KOPT-K1 (cell line): ENCODE results near the gene ACP2.

Experiments
- H3K27ac ChIP-seq: fragments of 200-600 bp; sonication (generic); 2 replicates; pipeline ENCODE4 v1.5.1; 2016; ENCODE audit warnings: antibody characterized with exemption, mild to moderate bottlenecking, low read depth, low read length; ENCODE audit not compliant: poor library complexity, severe bottlenecking
- H3K36me3 ChIP-seq: fragments of 200-600 bp; sonication (generic); 2 replicates; pipeline ENCODE4 v1.5.1; 2017; ENCODE audit warnings: antibody characterized with exemption, mild to moderate bottlenecking, low read length, moderate library complexity; ENCODE audit not compliant: insufficient read depth
- H3K9me3 ChIP-seq: fragments of 200-600 bp; sonication (generic); 2 replicates; pipeline ENCODE4 v1.5.1; 2017; ENCODE audit warnings: antibody characterized with exemption, low read length, mild to moderate bottlenecking; ENCODE audit not compliant: insufficient read depth, poor library complexity, severe bottlenecking

Gene ACP2, protein sequence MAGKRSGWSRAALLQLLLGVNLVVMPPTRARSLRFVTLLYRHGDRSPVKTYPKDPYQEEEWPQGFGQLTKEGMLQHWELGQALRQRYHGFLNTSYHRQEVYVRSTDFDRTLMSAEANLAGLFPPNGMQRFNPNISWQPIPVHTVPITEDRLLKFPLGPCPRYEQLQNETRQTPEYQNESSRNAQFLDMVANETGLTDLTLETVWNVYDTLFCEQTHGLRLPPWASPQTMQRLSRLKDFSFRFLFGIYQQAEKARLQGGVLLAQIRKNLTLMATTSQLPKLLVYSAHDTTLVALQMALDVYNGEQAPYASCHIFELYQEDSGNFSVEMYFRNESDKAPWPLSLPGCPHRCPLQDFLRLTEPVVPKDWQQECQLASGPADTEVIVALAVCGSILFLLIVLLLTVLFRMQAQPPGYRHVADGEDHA

DNA sequence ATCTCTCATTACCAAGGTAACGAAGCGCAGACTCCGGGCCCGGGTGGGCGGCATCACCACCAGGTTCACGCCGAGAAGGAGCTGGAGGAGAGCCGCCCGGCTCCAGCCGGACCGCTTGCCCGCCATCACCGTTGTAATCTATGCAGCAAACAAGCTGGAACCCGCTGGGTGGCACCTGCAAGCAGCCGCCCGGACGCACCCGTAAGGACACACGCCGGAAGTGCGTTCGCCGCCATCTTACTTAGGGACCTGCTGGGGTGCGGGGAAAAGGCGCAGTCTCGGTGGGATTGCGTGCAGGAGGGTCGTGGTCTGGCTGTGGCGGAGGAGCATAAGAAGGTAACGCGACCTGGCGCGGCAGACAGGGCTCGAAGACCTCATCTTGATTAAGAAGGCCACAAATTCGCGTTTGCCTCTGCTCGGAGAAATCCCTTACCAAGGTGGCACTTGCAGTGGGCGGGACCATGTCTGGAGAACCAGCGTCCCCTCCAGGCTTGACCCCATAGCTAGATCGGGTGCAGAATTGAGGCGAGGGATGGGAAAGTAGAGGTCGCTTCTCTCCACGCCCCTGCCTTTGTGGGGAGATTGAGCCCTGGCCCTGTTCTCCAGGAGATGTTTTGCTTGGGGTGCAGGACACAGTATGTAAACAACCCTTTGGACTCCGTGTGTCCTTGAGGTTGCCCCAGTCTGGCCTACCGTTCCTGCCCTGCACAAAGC lies at the start of gene ACP2:
Gene ACP2 (minus strand): TSS at position 151 of the 714 bp plus-strand sequence. CDS start 25 bp downstream, at position 126.
- Histone ChIP-seq H3K27ac (peak within 1 kb of the TSS; percentile 84), H3K9me3 (no peaks in the 10 kb centered on the region), H3K36me3 (peaks cover 29% of the 10 kb centered on the region)

DNA sequence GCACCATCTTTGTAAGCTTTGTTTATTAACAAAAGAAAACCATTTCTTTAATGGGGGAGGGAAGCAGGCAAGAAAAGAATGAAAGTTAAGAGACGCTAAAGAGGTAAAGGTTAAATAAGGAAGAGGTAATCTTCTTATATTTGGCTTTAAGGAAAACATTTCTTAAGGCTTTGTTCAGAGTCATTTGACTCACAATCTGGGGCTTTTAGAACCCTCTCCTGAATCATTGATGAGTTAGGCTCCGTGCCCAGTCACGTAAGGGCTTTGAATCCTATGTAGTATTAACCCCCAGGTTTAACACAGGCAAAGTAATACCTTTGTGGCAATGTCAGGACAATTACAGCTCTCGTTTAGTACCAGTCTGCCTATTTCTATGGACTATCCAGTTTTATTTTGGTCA lies 47.4 kb upstream of the ACP2 start:
- Histone ChIP-seq H3K36me3 (peaks cover 91% of the 10 kb centered on the region), H3K9me3 (peaks cover 19% of the 10 kb centered on the region), H3K27ac (no peak overlapping the region)

DNA sequence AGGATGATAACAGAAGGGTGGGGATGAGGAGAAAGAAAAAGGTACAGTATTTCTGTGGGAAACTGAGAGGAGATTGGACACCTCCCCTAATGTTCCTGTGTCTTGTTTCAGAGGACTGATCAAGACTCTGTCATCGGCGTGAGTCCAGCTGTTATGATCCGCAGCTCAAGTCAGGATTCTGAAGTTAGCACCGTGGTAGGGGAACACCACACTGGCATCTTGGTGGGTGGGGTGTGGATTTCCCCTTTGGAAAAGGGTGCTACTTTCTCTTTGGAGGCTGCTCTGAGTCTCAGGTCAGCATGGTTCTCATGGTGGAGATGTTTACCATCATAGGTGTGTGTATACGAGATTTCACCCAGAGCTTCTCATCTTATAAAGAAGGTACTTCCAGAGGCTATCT lies 46.8 kb upstream of the ACP2 start:
- Histone ChIP-seq H3K9me3 (peaks cover 19% of the 10 kb centered on the region), H3K36me3 (peaks cover 92% of the 10 kb centered on the region), H3K27ac (no peak overlapping the region)

DNA sequence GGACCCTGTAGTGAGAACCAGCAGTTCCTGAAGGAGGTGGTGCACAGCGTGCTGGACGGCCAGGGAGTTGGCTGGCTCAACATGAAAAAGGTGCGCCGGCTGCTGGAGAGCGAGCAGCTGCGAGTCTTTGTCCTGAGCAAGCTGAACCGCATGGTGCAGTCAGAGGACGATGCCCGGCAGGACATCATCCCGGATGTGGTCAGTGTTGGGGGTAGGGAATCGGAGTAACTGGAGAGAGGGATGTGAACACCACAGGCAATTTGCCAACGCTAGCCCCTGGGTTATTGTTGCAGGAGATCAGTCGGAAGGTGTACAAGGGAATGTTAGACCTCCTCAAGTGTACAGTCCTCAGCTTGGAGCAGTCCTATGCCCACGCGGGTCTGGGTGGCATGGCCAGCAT lies 41.2 kb upstream of the ACP2 start:
- Histone ChIP-seq H3K27ac (no peak overlapping the region), H3K36me3 (peaks cover 93% of the 10 kb centered on the region), H3K9me3 (no peaks in the 10 kb centered on the region)

DNA sequence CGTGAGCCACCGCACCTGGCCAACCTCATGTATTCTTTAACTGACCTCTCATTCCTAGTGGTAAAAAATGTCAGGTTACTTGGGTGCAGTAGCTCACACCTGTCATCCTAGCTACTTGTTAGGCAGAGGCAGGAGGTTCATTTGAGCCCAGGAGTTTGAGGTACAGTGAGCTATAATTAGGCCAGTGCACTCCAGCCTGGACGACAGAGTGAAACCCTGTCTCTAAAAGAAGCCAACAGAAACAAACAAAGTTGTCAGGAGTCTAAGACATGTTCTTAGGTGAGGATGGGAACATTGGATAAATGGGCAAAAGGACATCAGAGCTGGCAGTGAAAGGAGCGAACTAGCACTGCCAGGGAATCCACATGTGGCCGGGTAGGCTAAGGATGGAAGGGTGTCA lies 39.5 kb upstream of the ACP2 start:
- H3K36me3 ChIP-seq = peaks cover 99% of the 10 kb centered on the region
- no peak overlapping the region for H3K27ac ChIP-seq
- H3K9me3 ChIP-seq = no peaks in the 10 kb centered on the region

DNA sequence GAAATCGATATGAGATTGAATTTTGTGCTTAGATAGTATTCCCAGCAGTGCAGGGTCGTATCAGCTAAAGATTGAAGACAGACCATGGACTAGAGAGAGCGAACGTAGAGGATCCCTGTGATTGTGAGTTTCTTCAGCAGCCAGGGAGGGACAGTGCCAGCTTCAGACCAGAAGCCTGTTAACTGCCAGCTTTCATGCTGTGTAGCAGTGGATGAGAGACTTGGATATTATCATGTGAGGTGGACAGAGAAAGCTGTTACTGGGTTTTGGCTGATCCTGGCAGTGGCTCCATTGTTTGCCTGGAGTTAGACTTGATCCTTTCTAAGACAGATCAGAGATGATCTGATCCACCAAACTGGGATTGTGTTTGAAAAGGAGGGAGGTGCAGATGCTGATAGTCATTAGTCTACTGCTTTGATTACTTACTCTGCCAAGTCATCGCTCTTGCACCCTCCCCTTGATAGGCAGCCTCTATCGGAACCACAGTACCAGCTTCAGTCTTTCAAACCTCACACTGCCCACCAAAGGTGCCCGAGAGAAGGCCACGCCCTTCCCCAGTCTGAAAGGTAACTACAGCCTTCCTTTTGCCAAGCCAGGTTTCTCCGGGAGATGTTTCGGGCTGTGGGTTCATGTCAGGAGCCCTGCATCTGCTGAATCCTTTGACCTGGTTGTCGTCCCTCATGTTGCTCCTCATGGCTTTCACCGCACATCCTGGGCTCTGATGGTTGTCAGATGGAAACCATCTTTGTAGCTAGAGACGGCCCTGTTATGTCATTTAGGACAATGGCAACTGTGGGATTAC lies 37.6 kb upstream of the ACP2 start:
- Histone ChIP-seq H3K36me3 (peaks cover 98% of the 10 kb centered on the region), H3K9me3 (no peaks in the 10 kb centered on the region), H3K27ac (no peak overlapping the region)

DNA sequence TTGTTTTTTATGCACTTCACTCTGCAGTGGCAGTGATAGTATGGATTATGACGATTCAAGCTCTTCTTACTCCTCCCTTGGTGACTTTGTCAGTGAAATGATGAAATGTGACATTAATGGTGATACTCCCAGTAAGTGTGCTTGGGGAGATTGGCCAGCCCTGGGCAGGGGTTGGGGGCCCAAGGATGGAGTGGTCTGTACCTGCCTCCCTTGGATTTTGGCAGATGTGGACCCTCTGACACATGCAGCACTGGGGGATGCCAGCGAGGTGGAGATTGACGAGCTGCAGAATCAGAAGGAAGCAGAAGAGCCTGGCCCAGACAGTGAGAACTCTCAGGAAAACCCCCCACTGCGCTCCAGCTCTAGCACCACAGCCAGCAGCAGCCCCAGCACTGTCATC lies 35.5 kb upstream of the ACP2 start:
- Histone ChIP-seq H3K9me3 (no peaks in the 10 kb centered on the region), H3K27ac (no peak overlapping the region), H3K36me3 (peaks cover 97% of the 10 kb centered on the region)

DNA sequence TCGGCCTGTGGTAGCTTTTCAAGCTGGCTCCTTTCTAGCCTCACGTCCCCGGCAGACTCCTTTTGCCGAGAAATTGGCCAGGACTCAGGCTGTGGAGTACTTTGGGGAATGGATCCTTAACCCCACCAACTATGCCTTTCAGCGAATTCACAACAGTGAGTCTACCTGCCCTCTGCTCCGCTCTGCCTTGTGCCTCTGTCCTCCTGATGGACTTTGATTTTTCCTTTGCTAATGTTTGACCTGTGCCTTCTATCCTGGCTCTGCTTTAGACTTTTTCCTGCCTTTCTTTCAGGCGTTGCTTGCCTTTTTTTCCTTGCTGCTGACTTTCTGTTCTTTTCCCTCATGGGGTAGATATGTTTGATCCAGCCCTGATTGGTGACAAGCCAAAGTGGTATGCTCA lies 33.8 kb upstream of the ACP2 start:
- H3K27ac ChIP-seq = no peak overlapping the region
- no peaks in the 10 kb centered on the region for H3K9me3 ChIP-seq
- peaks cover 98% of the 10 kb centered on the region for H3K36me3 ChIP-seq

DNA sequence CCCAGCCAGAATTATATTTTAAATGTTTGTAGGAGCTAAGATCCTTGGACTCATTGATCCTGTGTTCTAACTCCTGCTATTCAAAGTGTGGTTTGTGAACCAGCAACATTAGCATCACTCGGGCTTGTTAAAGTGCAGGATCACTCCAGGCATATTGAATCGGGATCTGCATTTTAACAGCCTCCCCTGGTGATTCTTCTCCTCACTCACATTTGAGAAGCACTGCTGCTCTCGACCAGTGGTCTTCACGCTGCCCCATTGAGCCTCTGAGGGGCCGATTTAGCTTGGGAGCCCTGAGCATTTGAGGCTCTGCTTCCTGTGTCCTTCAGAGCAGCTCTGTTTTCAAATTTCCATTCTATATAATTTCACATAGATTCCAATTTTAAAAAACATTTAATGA lies 32.2 kb upstream of the ACP2 start:
- Histone ChIP-seq H3K27ac (no peak overlapping the region), H3K36me3 (peaks cover 98% of the 10 kb centered on the region), H3K9me3 (no peaks in the 10 kb centered on the region)

DNA sequence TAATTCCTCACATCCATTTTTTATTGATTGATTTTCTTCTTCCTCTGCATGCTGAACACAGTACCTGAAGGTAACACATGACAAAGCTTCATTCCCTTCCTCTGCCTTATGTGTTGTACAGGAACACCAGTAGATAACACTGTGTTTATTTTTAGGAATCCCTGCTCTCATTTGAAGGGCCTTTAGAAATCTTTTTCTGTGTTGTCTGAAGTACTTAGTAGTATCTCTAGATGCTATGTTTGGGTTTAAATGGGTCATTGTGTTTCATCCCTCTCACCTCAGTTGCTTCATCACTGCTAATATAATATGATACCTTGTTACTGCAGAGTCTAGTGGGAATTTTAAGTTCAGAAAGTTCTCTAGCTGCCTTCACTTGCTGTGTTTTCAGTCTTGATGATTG lies 31.5 kb upstream of the ACP2 start:
- peaks cover 98% of the 10 kb centered on the region for H3K36me3 ChIP-seq
- H3K9me3 ChIP-seq = no peaks in the 10 kb centered on the region
- no peak overlapping the region for H3K27ac ChIP-seq

DNA sequence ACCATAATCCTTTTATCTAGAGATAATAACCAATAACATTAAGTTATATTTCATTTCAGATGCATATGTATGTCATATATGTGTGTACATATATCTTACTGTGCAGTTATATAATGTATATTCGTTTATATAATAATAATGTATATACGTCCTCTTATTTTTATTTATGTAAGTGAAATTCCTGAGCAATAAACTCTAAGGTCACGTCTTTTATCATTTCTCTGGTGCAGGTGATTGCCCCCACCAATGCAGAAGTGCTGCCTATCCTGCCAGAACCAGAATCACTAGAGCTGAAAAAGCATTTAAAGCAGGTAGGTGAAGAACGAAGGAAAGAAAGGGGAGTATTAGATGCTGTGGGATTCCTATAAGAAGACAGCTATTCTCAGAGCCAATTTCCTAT lies 30.2 kb upstream of the ACP2 start:
- no peaks in the 10 kb centered on the region for H3K9me3 ChIP-seq
- H3K36me3 ChIP-seq = peaks cover 97% of the 10 kb centered on the region

DNA sequence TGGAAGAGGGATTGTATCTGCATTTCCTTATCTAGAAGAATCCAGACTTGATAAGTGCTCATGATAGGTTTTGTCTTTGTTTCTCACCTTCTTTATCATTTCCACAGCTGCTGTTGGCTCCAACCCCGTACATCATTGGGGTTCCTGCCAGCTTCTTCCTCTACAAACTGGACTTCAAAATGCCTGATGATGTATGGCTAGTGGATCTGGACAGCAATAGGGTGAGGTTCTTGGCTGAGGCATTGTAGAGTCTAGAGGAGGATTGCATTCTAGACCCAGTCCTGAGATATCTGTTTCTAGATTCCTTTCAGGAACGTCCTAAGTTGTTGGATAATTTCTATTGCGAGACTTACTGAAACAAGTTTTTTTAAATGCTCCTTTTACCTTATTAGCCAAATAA lies 29.4 kb upstream of the ACP2 start:
- no peak overlapping the region for H3K27ac ChIP-seq
- H3K9me3 ChIP-seq = no peaks in the 10 kb centered on the region
- H3K36me3 ChIP-seq = peaks cover 92% of the 10 kb centered on the region

More for the DNA sequence above, 30.2 kb upstream of the ACP2 start:
- no peak overlapping the region for H3K27ac ChIP-seq

DNA sequence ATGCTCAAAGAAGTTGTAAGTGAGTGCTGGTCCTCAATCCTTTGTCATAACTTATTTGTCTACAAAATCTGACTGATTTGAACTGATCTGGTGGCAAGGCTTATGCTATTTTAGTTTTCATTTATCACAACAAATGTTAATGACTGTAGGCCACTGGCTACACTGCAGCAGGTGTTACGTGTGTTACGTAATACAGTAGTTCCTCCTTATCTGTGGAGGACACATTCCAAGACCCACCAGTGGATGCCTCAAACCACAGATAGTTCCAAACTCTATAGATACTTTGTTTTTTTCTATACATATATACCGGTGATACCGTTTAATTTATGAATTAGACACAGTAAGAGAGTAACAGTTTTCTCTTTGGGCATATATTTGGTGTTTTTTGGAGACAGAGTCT lies 28.3 kb upstream of the ACP2 start:
- Histone ChIP-seq H3K9me3 (no peaks in the 10 kb centered on the region), H3K36me3 (peaks cover 81% of the 10 kb centered on the region), H3K27ac (no peak overlapping the region)

DNA sequence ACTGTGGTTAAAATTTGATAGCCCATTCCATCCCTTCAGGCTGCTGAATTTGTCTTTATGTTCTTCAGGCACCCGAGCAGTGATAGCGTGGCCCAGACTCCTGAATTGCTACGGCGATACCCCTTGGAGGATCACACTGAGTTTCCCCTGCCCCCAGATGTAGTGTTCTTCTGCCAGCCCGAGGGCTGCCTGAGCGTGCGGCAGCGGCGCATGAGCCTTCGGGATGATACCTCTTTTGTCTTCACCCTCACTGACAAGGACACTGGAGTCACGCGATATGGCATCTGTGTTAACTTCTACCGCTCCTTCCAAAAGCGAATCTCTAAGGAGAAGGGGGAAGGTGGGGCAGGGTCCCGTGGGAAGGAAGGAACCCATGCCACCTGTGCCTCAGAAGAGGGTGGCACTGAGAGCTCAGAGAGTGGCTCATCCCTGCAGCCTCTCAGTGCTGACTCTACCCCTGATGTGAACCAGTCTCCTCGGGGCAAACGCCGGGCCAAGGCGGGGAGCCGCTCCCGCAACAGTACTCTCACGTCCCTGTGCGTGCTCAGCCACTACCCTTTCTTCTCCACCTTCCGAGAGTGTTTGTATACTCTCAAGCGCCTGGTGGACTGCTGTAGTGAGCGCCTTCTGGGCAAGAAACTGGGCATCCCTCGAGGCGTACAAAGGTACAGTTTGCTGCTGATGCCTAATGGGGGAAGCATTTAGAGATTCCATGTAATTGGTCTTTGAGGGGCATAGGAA lies 26.1 kb upstream of the ACP2 start:
- H3K9me3 ChIP-seq = no peaks in the 10 kb centered on the region
- H3K27ac ChIP-seq = no peak overlapping the region
- peaks cover 60% of the 10 kb centered on the region for H3K36me3 ChIP-seq
